Stimulated activated naive CD8-positive, alpha-beta T cell treated with anti-CD3 and anti-CD28 coated beads, Interleukin-15, Interleukin-2, amounts not matched to agents 100 U/mL and 50 U/mL, for 24 hours (primary cell): ENCODE measurements around the gene PTPRA.
A peak's percentile ranks its signal among the peaks of the same experiment; 100 is the strongest.
"Not testable (repeated sequence)": the region's sequence is repeated elsewhere in the genome, so short reads cannot be mapped to it uniquely, and the experiment has no call there.

Experiments used
- ATAC-seq: fragments of 150-1000 bp; cut with Tn5 transposase; one replicate; pipeline ENCODE4 v1.10.0; 2021
- DNase-seq: peaks from one replicate; pipeline ENCODE4 v3.0.0; 2021

The PTPRA gene

DNA sequence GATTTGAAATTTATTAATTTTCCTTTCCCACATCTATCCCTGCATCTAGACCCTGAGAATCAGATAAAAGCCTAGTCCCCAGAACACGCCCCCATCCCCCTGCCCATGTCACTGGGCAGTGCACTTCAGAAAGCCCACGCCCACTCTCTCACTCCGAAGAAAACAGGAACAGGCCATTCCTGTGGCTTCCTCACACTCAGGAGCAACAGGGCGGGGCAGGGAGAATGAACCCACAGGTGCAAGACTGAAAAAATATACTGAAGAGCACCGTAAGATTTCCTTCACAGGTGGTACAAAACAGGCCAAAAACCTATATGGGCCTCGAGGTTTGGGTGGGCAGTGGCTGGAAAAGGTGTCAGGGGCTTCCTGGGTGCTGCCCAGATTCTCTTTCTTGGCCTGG, 201.5 kb downstream of the PTPRA start:
- DNase-seq (no peak), ATAC-seq (no peak)

DNA sequence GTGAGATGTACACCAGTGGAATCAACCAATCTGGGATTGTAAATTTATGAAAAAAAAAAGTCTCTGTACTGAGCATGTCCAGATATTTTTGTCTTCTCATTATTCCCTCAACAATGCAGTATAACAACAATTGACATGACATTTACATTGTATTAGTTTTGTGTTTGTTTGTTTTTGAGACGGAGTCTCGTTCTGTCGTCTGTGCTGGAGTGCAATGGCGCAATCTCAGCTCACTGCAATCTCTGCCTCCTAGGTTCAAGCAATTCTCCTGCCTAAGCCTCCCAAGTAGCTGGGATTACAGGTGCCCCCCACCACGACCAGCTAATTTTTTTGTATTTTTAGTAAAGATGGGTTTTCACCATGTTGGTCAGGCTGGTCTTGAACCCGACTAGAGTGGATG, 202.0 kb downstream of the PTPRA start:
- ATAC-seq, DNase-seq: not testable (repeated sequence)

DNA sequence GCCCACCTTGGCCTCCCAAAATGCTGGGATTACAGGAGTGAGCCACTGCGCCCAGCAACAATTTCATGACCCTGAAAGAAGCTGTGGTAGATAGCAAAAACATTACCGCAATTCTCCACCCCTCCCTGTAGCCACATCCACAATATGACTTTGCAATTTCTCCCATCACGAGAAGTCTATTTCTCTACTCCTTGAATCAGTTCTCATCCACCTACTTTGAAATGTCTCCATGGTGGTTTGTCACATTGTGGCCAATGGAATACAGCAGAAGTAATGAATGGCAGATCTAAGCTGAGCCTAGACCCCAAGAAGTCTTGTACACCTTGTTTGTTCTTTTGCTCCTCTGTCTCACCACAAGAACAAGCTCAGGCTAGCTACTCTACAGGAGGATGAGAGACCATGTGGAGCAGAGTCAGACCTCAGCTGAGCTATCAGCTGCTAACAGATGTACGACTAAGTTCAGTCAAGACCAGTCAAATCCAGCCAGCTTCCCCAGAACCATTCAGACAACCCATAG, 204.4 kb downstream of the PTPRA start:
- ATAC-seq (peak; percentile 45), DNase-seq (no peak)

DNA sequence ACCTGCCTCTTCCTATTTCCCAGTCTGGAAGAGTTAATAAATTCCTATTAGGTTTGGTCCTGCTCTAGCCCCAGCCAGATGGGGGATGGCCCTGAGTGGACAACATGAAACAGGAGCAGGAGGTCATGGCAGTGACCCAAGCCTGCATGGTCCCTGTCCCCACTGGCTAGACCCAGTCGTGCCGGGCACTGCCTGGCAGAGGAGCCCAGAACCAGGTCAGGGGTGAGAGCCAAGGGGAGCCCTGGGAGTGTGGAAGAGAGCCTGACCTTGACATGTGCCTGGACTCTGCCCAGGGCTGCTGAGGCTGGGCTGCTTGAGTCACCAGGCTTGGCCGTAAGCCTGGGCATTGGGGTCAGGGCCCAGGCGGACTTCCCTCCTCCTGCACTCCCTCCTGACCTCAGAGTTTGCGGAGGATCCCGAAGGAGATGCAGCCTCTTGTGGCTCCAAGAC, 207.7 kb downstream of the PTPRA start:
- no peak for ATAC-seq
- DNase-seq, result no peak

DNA sequence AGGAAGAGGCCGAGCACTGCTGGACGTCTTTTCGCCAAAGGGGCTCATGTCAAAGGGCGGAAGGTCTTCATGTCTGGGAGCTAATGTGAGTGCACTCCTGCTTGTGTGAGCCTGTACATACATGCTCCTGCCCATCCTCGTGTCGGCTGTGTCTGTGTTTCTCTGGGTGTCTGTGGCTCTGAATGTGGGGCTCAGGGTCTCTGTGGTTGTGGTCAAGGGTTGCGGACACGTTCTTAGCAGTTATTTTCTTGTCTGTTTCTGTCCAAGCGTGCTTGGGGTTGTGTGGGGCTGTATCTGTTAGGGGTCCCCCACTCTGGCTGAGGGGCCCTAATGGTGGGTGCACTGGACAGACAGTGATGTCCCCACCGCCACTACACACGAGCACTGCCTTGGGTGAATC, 208.4 kb downstream of the PTPRA start:
- DNase-seq (no peak), ATAC-seq (no peak)

DNA sequence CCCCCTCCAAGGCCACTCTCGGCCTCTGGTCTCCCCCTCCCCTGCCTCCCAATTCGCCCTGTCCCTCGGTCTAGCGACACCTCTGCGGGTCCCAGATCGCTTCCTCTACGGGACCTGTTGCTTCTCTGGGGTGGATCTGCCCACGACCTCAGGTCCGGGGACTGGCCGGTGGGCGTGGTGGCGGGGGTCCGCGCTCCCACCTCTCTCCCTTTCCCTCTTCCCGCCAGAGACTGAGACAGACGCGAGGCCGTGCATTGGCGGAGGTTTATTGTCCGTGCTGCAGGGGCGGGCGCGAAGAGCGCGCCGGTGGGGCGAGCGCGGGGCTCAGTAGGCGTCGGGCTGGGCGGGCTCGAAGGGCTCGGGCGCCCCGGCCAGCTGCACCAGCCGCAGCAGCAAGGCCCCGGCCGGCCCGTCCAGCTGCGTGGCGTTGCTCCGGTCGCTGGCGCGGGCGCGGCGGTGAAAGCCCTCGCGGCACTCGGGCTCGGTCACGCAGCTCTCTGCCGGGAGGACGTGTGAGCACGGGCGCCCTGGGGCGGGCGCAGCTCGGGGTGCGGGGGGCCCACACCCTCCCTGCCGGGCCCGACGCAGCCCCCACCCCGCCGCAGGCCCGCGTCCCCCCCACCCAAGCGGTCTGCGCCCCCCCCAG, 209.1 kb downstream of the PTPRA start:
- ATAC-seq (peak; percentile 9), DNase-seq (no peak)

DNA sequence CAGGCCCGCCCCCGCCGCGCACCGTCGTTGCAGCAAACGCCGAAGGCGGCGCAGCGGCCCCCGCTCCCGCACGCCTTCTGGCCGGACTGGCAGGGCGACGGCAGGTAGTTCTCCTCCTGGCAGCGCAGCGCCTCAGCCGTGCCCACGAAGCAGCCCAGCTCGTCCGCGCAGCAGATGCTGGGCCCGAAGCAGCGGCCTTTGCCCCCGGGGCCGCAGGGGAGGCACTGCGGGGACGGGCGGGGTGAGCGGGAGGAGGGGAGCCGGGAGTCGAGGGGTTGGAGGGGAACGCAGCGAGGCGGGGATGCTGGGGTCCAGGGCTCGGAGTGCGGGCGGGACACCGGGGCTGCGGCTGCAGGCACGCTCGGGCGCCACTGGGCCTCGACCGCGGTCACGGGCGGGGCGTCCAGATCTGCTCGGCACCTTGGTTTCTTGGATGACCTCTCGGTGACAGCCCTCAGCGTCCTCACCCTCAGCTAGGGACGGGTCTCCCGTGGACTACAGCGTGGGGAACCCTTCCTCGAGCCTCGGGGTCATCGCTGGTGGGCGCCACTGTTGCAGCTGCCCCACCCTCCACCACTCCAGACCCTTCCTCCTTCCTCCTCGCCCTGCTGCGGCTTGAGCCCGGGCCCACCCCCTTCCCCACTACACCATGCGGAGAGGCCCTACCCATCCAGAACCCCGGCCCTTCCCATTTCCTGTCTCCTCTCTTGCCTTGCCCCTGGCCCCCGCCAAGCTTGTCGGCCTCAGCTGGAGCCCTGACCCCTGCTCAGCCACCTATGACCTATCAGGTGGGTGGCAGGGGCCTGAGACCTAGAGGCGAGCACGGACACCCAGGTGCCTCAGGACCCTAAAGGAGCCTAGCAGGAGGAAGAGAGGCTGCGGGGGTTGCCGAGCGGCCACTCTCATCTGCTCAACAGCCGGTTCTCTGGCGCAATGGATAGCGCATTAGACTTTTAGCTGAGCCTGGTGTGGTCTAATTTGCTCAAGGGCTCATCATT, 210.0 kb downstream of the PTPRA start:
- no peak for DNase-seq
- ATAC-seq, result peak; percentile 9

DNA sequence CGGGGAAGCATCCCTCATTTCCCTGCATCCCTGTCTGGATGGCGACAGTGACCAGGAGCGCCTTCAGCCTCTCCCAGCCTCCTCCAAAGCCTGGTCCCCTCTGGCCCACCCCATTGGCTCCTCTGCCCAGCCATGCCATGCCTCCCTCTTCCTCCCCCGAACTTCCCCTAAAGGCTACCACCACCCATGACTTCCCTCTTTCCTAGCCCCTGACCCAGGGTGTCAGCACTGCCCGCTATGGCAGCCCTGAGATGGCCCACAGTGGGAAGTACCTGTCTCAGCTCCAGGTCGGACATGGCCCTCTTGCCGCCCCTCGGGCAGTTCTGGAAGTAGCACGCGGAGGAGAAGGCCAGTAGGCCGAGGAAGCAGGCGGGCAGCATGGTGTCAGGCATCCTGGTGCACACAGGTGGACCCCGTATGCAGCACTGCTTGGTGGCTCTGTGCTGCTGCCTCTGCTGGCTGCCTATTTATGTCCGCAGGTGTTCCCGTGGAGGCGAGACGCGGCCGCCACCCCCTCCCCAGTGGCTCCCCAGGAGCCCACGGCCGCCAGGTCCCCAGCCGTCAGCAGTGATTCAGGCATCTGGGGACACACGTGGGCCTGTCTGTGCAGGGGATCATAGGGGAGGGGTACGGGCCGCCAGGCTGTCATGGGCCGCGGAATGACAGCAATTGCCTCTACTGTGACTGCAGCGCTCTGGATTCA, 211.2 kb downstream of the PTPRA start, which contains the start of gene AVP:
Gene AVP, minus strand, starts transcription at position 442 of the 703 bp plus-strand sequence. Its CDS starts 50 bp downstream, at position 392.
- no peak for DNase-seq
- ATAC-seq, result peak; percentile 12

DNA sequence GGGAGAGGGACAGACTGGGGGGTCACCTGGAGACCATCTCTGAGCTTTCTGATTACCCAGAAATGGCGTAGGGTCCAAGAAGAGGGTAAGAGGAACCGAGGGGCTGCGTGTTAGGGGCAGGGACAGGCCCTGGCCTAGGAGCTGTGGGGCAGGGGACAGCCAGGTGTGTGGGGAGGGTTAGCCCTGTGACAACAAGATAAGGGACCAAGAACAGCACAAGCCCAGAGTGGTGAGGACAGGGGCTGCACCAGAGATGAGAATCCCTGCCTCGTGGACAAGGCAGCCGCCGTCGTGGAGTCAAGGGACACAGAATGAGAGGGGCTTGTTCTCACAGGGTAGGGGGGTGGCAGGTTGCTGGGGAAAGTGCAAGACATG, 211.7 kb downstream of the PTPRA start:
- DNase-seq, result no peak

DNA sequence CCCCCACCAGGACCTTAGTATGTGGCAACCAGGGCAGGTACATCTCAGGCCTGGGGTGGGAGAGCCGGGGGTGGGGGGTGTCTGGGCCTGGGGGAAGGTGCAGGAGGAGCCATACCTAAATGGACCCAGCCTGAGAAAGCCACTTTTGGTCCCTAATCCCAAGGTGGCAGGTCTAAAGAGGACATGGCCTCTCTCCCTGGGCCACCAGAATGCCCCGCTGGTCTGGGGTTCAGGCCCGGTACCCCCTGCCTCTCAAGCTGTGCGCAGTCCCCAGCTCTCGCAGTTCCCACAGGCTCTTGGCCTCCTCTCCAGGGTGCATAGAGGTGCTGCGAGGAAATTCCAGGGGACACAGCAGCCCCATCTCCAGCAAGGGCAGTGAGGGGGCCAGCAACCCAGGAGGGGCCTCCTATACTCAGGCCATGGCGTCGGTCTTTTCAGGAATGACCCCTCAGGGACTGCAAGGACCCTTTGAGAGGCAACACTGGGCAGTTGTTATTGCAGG, 212.3 kb downstream of the PTPRA start:
- no peak for ATAC-seq

More for the DNA sequence above, 211.7 kb downstream of the PTPRA start:
- no peak for ATAC-seq

DNA sequence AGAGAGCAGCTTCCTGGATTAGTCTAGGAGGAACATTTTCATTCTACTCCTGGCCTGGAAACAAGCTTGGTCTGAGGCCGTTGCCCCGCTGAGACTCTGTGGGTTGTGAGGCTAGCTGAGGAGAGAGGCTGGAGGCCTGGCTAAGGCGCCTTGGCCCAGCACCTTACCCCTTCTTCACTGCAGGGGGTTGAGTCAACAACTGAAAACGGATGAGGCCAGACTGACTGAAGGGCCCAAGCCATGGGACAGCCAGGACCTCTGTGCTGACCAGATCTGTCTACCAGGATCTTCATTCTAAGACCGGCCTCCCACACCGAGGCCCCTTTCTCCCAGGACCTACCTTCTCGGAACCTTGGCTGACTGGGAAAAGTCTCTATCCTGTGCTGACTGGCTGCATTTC, 214.8 kb downstream of the PTPRA start:
- DNase-seq (no peak), ATAC-seq (no peak)

More for the DNA sequence above, 212.3 kb downstream of the PTPRA start:
- no peak for DNase-seq
